AG20443 (cell line): ENCODE results near the gene GUCY1A1.
A peak's percentile ranks its signal among the peaks of the same experiment; 100 is the strongest.

ENCODE experiments used
- DNase-seq: peaks from one replicate; pipeline ENCODE4 v3.0.0; 2012; ENCODE audit warnings: low spot score, mixed read lengths

Gene GUCY1A1

GRCh38 chr4:155738548-155738947 lies 71.9 kb downstream of the GUCY1A1 start:
- DNase-seq, result no peak

GRCh38 chr4:155741546-155741945 lies 74.9 kb downstream of the GUCY1A1 start:
- no peak for DNase-seq

- no peak for DNase-seq
Observed at GRCh38 chr4:155742310-155743015, 75.8 kb downstream of the GUCY1A1 start.

- peak; percentile 70 for DNase-seq
Observed at GRCh38 chr4:155745984-155746383, 79.3 kb downstream of the GUCY1A1 start.

GRCh38 chr4:155748039-155748438 lies 81.4 kb downstream of the GUCY1A1 start:
- DNase-seq, result no peak

GRCh38 chr4:155749041-155749440 lies 82.4 kb downstream of the GUCY1A1 start:
- no peak for DNase-seq

- DNase-seq, result no peak
Observed at GRCh38 chr4:155751569-155751968, 84.9 kb downstream of the GUCY1A1 start.

GRCh38 chr4:155757745-155758265 lies 91.2 kb downstream of the GUCY1A1 start:
- no peak for DNase-seq

GRCh38 chr4:155758481-155759371 lies 92.1 kb downstream of the GUCY1A1 start, which contains the start of gene GUCY1B1:
Gene GUCY1B1 (plus strand): TSS chr4:155759021. CDS start chr4:155759141, 120 bp downstream.
- peak; percentile 99 for DNase-seq

GRCh38 chr4:155759372-155760252 lies 93.0 kb downstream of the GUCY1A1 start:
- peak; percentile 57 for DNase-seq

GRCh38 chr4:155761047-155761446 lies 94.4 kb downstream of the GUCY1A1 start:
- no peak for DNase-seq

- DNase-seq, result no peak
Observed at GRCh38 chr4:155761916-155762315, 95.3 kb downstream of the GUCY1A1 start.

GRCh38 chr4:155762334-155762733 lies 95.7 kb downstream of the GUCY1A1 start:
- no peak for DNase-seq

GRCh38 chr4:155763551-155763950 lies 96.9 kb downstream of the GUCY1A1 start:
- no peak for DNase-seq

- DNase-seq, result no peak
Observed at GRCh38 chr4:155765149-155765548, 98.5 kb downstream of the GUCY1A1 start.

GRCh38 chr4:155766622-155767021 lies 100.0 kb downstream of the GUCY1A1 start:
- no peak for DNase-seq

GRCh38 chr4:155768370-155768769 lies 101.7 kb downstream of the GUCY1A1 start:
- no peak for DNase-seq

- no peak for DNase-seq
Observed at GRCh38 chr4:155769090-155769489, 102.4 kb downstream of the GUCY1A1 start.

GRCh38 chr4:155772459-155773195 lies 106.0 kb downstream of the GUCY1A1 start:
- DNase-seq, result no peak

GRCh38 chr4:155773196-155773800 lies 106.7 kb downstream of the GUCY1A1 start:
- no peak for DNase-seq

- DNase-seq, result no peak
Observed at GRCh38 chr4:155774033-155774432, 107.4 kb downstream of the GUCY1A1 start.
